Activated T-helper 1 cell treated with anti-CD3 and anti-CD28 coated beads, Interleukin-12 subunit alpha, Interleukin-12 subunit beta, Interleukin-2, Interleukin-4 antibody, amounts not matched to agents 30 ng/mL and 10 ng/mL and 1 ng/mL, durations not matched to agents 14 hours and 24 hours and 36 hours (primary cell): ENCODE measurements around the gene GOLPH3. TPM values are rescaled to one million over a fixed set of nuclear protein-coding genes. Genes with fewer than 3 reads are reported as not detected.

Source experiments
- DNase-seq: peaks from one replicate; pipeline ENCODE4 v3.0.0; 2021; ENCODE audit warnings: low spot score
- H3K27ac Mint-ChIP-seq: one replicate; pipeline ENCODE4 v1.8.0; 2021; ENCODE audit warnings: mild to moderate bottlenecking, mixed read lengths
- H3K27me3 Mint-ChIP-seq: one replicate; pipeline ENCODE4 v1.8.0; 2022; ENCODE audit warnings: mild to moderate bottlenecking, moderate library complexity, mixed read lengths; ENCODE audit not compliant: insufficient read depth
- H3K36me3 Mint-ChIP-seq: one replicate; pipeline ENCODE4 v1.8.0; 2021; ENCODE audit warnings: low read depth, mixed read lengths
- H3K4me1 Mint-ChIP-seq: one replicate; pipeline ENCODE4 v1.8.0; 2021; ENCODE audit warnings: low read depth, mixed read lengths
- H3K4me3 Mint-ChIP-seq: one replicate; pipeline ENCODE4 v1.8.0; 2021; ENCODE audit warnings: mild to moderate bottlenecking, moderate library complexity, mixed read lengths
- H3K9me3 Mint-ChIP-seq: one replicate; pipeline ENCODE4 v1.8.0; 2021; ENCODE audit warnings: mixed read lengths
- intact Hi-C: fragments of 100-400 bp; cut with micrococcal nuclease; formaldehyde crosslinking; loops from one replicate; pipeline ENCODE4 v1.15.1; 2024
- total RNA-seq: library from RNA; stranded (reverse); gene quantifications from 2 replicates; pipeline ENCODE4 v1.2.3, GENCODE V29; 2022

GOLPH3 gene
- total RNA-seq, 1 donor from 2014 or later = 85.1 TPM

DNA sequence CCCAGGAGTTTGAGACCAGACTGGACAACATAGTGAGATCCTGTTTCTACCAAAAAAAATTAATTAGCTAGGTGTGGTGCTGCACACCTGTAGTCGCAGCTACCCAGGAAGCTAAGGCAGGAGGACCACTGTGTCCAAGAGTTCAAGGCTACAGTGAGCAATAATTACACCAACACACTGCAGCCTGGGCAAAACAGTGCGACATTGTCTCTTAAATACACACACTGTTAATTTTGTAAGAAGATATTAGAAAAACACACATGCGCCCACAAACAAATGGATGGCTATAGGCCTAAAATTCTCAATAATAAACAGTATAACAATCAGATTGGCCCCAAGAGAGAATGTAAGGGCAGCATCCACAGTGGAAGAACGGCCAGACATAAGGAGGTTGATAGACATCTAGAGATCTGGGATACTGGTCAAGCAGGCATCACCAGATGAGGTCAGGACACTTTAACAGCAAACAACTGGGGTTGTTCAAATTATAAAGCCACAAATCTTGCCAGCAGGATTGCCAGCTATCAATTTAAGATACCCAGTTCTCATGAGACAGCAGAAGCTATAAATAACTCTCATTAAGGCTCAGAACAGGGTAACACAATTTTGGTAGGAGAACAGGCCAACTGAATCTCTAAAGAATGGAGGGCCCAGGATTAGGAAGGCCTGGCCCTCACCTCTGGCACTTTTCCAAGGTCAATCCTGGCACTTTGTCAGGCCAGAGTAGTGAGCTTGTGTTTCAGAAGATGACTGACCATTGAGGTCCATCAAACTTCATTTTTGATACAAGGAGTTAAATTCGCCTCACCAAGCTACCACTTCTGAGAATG lies 29.5 kb downstream of the GOLPH3 start:
- H3K4me3 Mint-ChIP-seq = no peak overlapping the region
- no peak overlapping the region for H3K27ac Mint-ChIP-seq
- no peak for DNase-seq
- intact Hi-C loops = no loop called here
- H3K4me1 Mint-ChIP-seq = peaks cover 30% of the 10 kb centered on the region
- H3K36me3 Mint-ChIP-seq = peaks cover 18% of the 10 kb centered on the region
- H3K9me3 Mint-ChIP-seq = no peaks in the 10 kb centered on the region
- no peaks in the 10 kb centered on the region for H3K27me3 Mint-ChIP-seq

- Mint-ChIP-seq H3K27me3 (no peaks in the 10 kb centered on the region), H3K9me3 (no peaks in the 10 kb centered on the region), H3K4me3 (no peak overlapping the region), H3K36me3 (peaks cover 22% of the 10 kb centered on the region), H3K27ac (no peak overlapping the region), H3K4me1 (peaks cover 31% of the 10 kb centered on the region)
- DNase-seq = no peak
- intact Hi-C loops = no loop called here
Observed at GRCh38 chr5:32143617-32144377, 30.3 kb downstream of the GOLPH3 start.

DNA sequence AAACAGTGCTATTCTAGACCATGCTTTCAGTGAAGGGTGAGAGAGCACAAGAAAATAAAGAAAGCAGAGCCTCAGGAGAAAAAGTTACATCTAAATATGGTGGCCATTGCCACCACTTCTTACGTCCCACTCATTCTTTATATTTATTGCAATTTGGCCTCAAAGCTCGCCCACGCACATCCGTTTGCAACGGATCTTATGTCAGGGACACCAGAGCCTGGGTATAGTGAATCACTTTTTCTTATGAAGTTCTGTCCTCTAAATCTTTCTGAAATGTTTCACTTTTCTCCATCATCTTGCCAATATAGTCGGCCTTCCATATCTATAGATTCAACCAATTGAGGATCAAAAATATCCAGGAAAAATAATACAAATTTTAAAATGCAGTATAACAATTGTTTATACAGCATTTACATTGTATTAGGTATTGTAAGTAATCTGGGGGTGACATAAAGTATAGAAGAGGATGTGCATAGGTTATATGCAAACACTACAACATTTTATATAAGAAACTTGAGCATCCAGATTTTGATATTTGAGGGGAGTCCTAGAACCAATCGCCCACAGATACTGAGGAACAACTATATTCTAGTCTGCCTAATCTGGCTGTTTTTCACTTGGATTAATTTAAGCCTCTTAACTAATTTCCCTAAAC lies 35.2 kb downstream of the GOLPH3 start:
- no peaks in the 10 kb centered on the region for H3K27me3 Mint-ChIP-seq
- intact Hi-C loops = loop anchor here (1.0 to 2.0 kb wide), 2 partner anchors 34 to 72 kb away; no protein-coding TSS in a partner anchor
- no peaks in the 10 kb centered on the region for H3K9me3 Mint-ChIP-seq
- H3K4me1 Mint-ChIP-seq = peaks cover 14% of the 10 kb centered on the region
- no peak overlapping the region for H3K4me3 Mint-ChIP-seq
- peaks cover 22% of the 10 kb centered on the region for H3K36me3 Mint-ChIP-seq
- no peak for DNase-seq
- H3K27ac Mint-ChIP-seq = peak overlapping the region; percentile 86

DNA sequence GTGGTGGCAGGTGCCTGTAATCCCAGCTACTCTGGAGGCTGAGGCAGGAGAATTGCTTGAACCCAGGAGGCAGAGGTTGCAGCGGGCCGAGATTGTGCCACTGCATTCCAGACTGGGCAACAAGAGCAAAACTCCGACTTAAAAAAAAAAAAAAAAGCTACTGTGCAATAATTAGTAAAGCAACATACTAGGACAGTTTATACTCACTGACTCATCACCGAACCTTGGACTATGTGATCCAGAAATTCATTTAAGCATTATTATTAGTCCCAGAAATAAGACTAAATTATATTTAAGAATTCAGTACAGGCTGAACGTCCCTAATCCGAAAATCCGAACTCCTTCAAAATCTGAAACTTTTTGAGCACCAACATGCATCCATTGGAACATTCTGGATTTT lies 37.8 kb downstream of the GOLPH3 start:
- intact Hi-C loops = no loop called here
- no peaks in the 10 kb centered on the region for H3K27me3 Mint-ChIP-seq
- peaks cover 31% of the 10 kb centered on the region for H3K36me3 Mint-ChIP-seq
- H3K27ac Mint-ChIP-seq = no peak overlapping the region
- DNase-seq = no peak
- H3K4me3 Mint-ChIP-seq = no peak overlapping the region
- peaks cover 24% of the 10 kb centered on the region for H3K4me1 Mint-ChIP-seq
- no peaks in the 10 kb centered on the region for H3K9me3 Mint-ChIP-seq

DNA sequence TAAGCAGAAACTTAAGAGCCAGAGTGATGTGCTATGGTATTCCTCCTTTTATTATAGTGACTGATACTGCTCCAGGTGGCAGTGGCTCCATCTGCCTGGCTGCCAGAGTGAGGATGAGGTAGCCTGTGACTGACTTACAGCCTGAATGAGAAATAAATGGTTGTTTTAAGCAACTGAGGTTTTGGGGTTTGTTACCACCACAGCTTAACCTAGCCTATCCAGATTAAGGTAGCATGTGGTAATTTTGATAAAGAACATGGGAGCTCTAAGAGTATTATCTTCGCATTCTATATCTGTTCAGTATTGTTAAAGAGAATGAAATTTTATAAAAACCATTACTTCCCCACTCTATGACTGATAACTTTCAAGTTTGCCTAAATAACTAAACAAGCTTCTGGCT lies 39.0 kb downstream of the GOLPH3 start:
- no peaks in the 10 kb centered on the region for H3K27me3 Mint-ChIP-seq
- peaks cover 30% of the 10 kb centered on the region for H3K4me1 Mint-ChIP-seq
- H3K27ac Mint-ChIP-seq = peak overlapping the region; percentile 11
- H3K36me3 Mint-ChIP-seq = peaks cover 36% of the 10 kb centered on the region
- H3K4me3 Mint-ChIP-seq = no peak overlapping the region
- H3K9me3 Mint-ChIP-seq = no peaks in the 10 kb centered on the region
- DNase-seq = no peak
- intact Hi-C loops = no loop called here

- Mint-ChIP-seq H3K27me3 (no peaks in the 10 kb centered on the region), H3K36me3 (peaks cover 31% of the 10 kb centered on the region), H3K4me3 (no peak overlapping the region), H3K9me3 (no peaks in the 10 kb centered on the region), H3K27ac (no peak overlapping the region), H3K4me1 (peaks cover 20% of the 10 kb centered on the region)
- intact Hi-C loops = no loop called here
- DNase-seq = no peak
Observed at GRCh38 chr5:32132757-32133156, 41.4 kb downstream of the GOLPH3 start.

GRCh38 chr5:32131604-32132003 lies 42.5 kb downstream of the GOLPH3 start:
- H3K4me3 Mint-ChIP-seq = no peak overlapping the region
- peaks cover 21% of the 10 kb centered on the region for H3K4me1 Mint-ChIP-seq
- H3K27me3 Mint-ChIP-seq = no peaks in the 10 kb centered on the region
- DNase-seq = no peak
- intact Hi-C loops = no loop called here
- no peaks in the 10 kb centered on the region for H3K9me3 Mint-ChIP-seq
- H3K36me3 Mint-ChIP-seq = peaks cover 34% of the 10 kb centered on the region
- no peak overlapping the region for H3K27ac Mint-ChIP-seq

- intact Hi-C loops = no loop called here
- H3K4me3 Mint-ChIP-seq = no peak overlapping the region
Observed at GRCh38 chr5:32130865-32131264, 43.3 kb downstream of the GOLPH3 start.

GRCh38 chr5:32129074-32129598 lies 45.0 kb downstream of the GOLPH3 start:
- H3K9me3 Mint-ChIP-seq = no peaks in the 10 kb centered on the region
- no peak for DNase-seq
- H3K4me1 Mint-ChIP-seq = peaks cover 26% of the 10 kb centered on the region
- H3K27me3 Mint-ChIP-seq = no peaks in the 10 kb centered on the region
- peaks cover 36% of the 10 kb centered on the region for H3K36me3 Mint-ChIP-seq
- H3K4me3 Mint-ChIP-seq = no peak overlapping the region
- H3K27ac Mint-ChIP-seq = no peak overlapping the region
- intact Hi-C loops = no loop called here

More at GRCh38 chr5:32130865-32131264, 43.3 kb downstream of the GOLPH3 start:
- Mint-ChIP-seq H3K27me3 (no peaks in the 10 kb centered on the region), H3K27ac (no peak overlapping the region), H3K36me3 (peaks cover 40% of the 10 kb centered on the region), H3K9me3 (no peaks in the 10 kb centered on the region), H3K4me1 (peaks cover 26% of the 10 kb centered on the region)
- DNase-seq = no peak

DNA sequence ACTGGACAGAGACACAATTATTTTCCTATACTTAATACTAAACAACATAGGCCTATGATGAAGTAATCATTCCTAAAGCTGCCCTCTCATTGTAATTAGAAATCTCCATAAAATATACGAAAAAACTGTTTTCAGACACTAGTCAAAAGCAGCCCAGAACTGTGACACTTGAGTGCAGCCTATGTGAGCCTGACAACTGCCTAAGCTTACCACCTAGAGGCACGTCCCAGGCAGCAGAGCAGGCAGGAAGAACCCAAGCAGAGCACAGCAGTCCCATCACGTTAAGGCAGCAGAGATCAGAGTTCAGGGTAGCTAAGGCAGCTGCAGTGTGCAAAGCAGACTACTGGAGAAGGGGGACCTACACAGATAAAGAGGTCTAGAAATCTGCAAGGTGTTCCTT lies 46.4 kb downstream of the GOLPH3 start:
- H3K36me3 Mint-ChIP-seq = peaks cover 39% of the 10 kb centered on the region
- H3K27me3 Mint-ChIP-seq = no peaks in the 10 kb centered on the region
- peak overlapping the region; percentile 34 for H3K27ac Mint-ChIP-seq
- no peak overlapping the region for H3K4me3 Mint-ChIP-seq
- intact Hi-C loops = no loop called here
- DNase-seq = no peak
- peaks cover 30% of the 10 kb centered on the region for H3K4me1 Mint-ChIP-seq
- no peaks in the 10 kb centered on the region for H3K9me3 Mint-ChIP-seq

- no peaks in the 10 kb centered on the region for H3K27me3 Mint-ChIP-seq
- no peak overlapping the region for H3K4me3 Mint-ChIP-seq
- H3K9me3 Mint-ChIP-seq = no peaks in the 10 kb centered on the region
- no peak overlapping the region for H3K27ac Mint-ChIP-seq
- H3K4me1 Mint-ChIP-seq = peaks cover 31% of the 10 kb centered on the region
- DNase-seq = no peak
- intact Hi-C loops = no loop called here
- H3K36me3 Mint-ChIP-seq = peaks cover 37% of the 10 kb centered on the region
Observed at GRCh38 chr5:32126691-32127090, 47.4 kb downstream of the GOLPH3 start.

DNA sequence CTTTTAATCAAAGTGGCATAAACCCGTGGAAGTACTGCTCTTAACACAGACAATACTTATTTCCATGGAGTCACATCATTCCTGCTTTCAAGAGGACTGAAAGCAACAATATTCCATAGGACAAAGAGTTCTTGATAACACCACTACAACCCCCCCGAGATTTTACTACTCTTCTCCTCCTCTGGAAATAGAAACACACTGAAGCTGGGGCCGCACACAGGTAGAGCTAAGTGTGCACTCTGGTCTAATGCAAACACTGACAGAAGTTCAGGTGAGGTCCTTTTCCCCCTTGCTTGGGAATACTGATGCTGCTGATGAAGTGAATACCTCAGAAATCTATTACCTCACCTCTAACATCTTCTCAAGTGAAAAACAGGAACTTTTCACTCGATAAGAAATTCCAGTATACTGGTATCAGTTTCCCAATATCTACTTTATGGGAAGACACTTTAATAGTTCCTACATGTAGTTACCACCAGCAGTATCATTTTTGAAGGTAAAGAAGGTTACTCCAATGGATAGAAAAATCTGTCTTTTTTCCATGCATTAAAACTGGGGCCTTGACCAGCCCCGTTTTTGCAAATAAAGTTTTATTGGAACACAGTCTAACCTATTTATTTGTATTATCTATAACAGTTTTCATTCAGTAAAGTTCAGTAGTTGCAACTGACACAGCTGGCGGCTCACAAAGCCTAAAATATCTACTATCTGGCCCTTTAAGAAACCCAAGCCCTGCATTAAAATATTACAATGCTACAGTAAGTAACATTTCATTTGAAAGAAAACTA lies 50.0 kb downstream of the GOLPH3 start:
- peaks cover 30% of the 10 kb centered on the region for H3K4me1 Mint-ChIP-seq
- H3K4me3 Mint-ChIP-seq = no peak overlapping the region
- peak overlapping the region; percentile 6 for H3K27ac Mint-ChIP-seq
- DNase-seq = no peak
- H3K9me3 Mint-ChIP-seq = no peaks in the 10 kb centered on the region
- peaks cover 39% of the 10 kb centered on the region for H3K36me3 Mint-ChIP-seq
- intact Hi-C loops = loop anchor here (5.0 kb wide), 1 partner anchor 48 kb away; the partner anchor contains the start of gene GOLPH3
- H3K27me3 Mint-ChIP-seq = no peaks in the 10 kb centered on the region
